ENCODE results near the gene COMMD3. TPM values are rescaled to one million over a fixed set of nuclear protein-coding genes. Genes with fewer than 3 reads are reported as not detected.

The COMMD3 gene
- total and polyA plus RNA-seq, 2 donors (not counting 3 experiments of a cell fraction or from before 2014, with no cell fraction given): 22.5 to 48.9 TPM

- H3K9ac ChIP-seq (replicated peaks; ENCODE audit: extremely low read depth, insufficient read depth, low read length): no peak overlapping the region
- FAIRE-seq (no peak), DNase-seq (ENCODE audit: low read depth, low spot score) (no peak)
- H3K27ac ChIP-seq (ENCODE audit: insufficient read depth, low read depth, low read length): no peak overlapping the region
- H3K4me2 ChIP-seq (ENCODE audit: insufficient read depth, low read length): no peak overlapping the region
- H3K4me1 ChIP-seq (ENCODE audit: control insufficient read depth, extremely low read depth, insufficient read depth, low read length): peaks cover 11% of the 10 kb centered on the region
- H3K79me2 ChIP-seq (ENCODE audit: control insufficient read depth, insufficient read depth, low read length): no peaks in the 10 kb centered on the region
- dilution Hi-C loops (cut with MboI; ENCODE audit: extremely low pct_ligation_motif_present, low sequenced_read_pairs) (no loop called here), intact Hi-C loops (cut with micrococcal nuclease) (no loop called here)
- CTCF ChIA-PET: interaction anchor here (0.9 kb wide), 1 partner anchor 14 kb away, joined by 3 read pairs; no protein-coding TSS in a partner anchor
- no peaks in the 10 kb centered on the region for H3K36me3 ChIP-seq (ENCODE audit: control insufficient read depth in 2 of 2, extremely low read depth in 1 of 2, insufficient read depth in 2 of 2, low read length in 2 of 2)
- no peak for TF ChIP-seq MYC (IDR thresholded peaks at IDR 0.05; ENCODE audit: low read depth, low read length)
- TF ChIP-seq JUN (IDR thresholded peaks at IDR 0.05; ENCODE audit: borderline replicate concordance, insufficient read depth, insufficient read length, low read depth): no peak
- TF ChIP-seq MAX (IDR thresholded peaks at IDR 0.05; ENCODE audit: insufficient read depth, insufficient read length): no peak
- TF ChIP-seq GATA2 (IDR thresholded peaks at IDR 0.05; ENCODE audit: insufficient read depth, insufficient read length, low read depth, low read length): no peak
- TF ChIP-seq POLR2AphosphoS5 (IDR thresholded peaks at IDR 0.05; ENCODE audit: insufficient read depth, low read depth, low read length): no peak
- no peak for TF ChIP-seq FOS (IDR thresholded peaks at IDR 0.05; ENCODE audit: borderline replicate concordance, insufficient read depth, low read length)
- TF ChIP-seq EZH2 (IDR thresholded peaks at IDR 0.05; ENCODE audit: borderline replicate concordance, low read depth, low read length, severe bottlenecking): no peak
- no peak for TF ChIP-seq CTCF (IDR thresholded peaks at IDR 0.05; ENCODE audit: extremely low read depth in 1 of 2, insufficient read depth in 1 of 2, low read depth in 1 of 2, low read length in 2 of 2)
- TF ChIP-seq POLR2A (IDR thresholded peaks at IDR 0.05; ENCODE audit: low read depth, low read length): no peak
- no peak overlapping the region for H2AFZ ChIP-seq (ENCODE audit: low read depth, low read length)
- H4K20me1 ChIP-seq (replicated peaks; ENCODE audit: control insufficient read depth, extremely low read depth, insufficient read depth, low read length): no peaks in the 10 kb centered on the region
- no TSS peak for BruUV-seq (replicated peaks)
- no peak overlapping the region for H3K4me3 ChIP-seq (replicated peaks in 1 of 3; ENCODE audit: insufficient read depth in 1 of 3, low read depth in 1 of 3, low read length in 3 of 3)
- H3K27me3 ChIP-seq (ENCODE audit: control insufficient read depth in 2 of 2, insufficient read depth in 2 of 2, low read length in 2 of 2): no peaks in the 10 kb centered on the region
- no peaks in the 10 kb centered on the region for H3K9me1 ChIP-seq (replicated peaks; ENCODE audit: control insufficient read depth, extremely low read depth, insufficient read depth, low read length)
- POLR2A ChIA-PET: no interaction called here
- no peaks in the 10 kb centered on the region for H3K9me3 ChIP-seq (replicated peaks; ENCODE audit: control insufficient read depth, insufficient read depth, low read length)
Observed at GRCh38 chr10:22364407-22365140, 48.4 kb downstream of the COMMD3 start.

All from endothelial cell of umbilical vein (primary cell).